ENCODE data around the gene PIGU. TPM values are rescaled to one million over a fixed set of nuclear protein-coding genes. Genes with fewer than 3 reads are reported as not detected.

Gene PIGU
- total RNA-seq, 1 experiment from 2014 or later: 32.8 TPM

DNA sequence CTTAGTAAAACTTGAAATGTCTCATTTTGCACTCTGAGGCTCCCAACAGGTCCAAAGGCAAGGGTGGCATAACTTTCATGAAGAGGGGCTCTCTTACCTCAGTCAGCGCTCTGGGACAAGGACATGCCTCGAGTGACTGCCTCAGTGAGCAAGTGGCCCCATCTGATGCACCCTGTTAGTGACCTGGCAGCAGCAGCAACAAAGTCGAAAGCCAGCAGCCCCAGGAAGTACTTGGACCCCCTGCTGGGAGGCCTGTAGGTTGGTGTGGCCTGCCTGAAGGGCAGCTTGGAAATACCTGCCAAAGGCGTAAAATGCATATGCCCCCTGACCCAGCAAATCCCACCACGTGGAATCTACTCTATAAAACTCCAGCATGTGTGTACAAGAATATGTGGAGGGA, 105.1 kb downstream of the PIGU start:
- no peaks in the 10 kb centered on the region for H3K27me3 ChIP-seq (ENCODE audit: insufficient read depth, low read length)
- no peaks in the 10 kb centered on the region for H3K27me3 Mint-ChIP-seq (ENCODE audit: low read depth)
- no peak overlapping the region for H2BK20ac ChIP-seq (ENCODE audit: low read depth, low read length, poor library complexity, severe bottlenecking)
- H3K9me3 Mint-ChIP-seq: no peaks in the 10 kb centered on the region
- no peak overlapping the region for H2BK120ac ChIP-seq (ENCODE audit: low read depth, low read length, poor library complexity, severe bottlenecking)
- no peak overlapping the region for H3K23ac ChIP-seq (ENCODE audit: insufficient read length, low read depth, low read length)
- no peak overlapping the region for H2BK5ac ChIP-seq (ENCODE audit: insufficient read length, low read length)
- peaks cover 15 to 24% of the 10 kb centered on the region in 2 experiments for H3K4me1 Mint-ChIP-seq
- H2AK5ac ChIP-seq (ENCODE audit: insufficient read length, low read length): no peak overlapping the region
- H4K5ac ChIP-seq (ENCODE audit: insufficient read length, low read depth, low read length): no peak overlapping the region
- TF ChIP-seq, protein P1, sequence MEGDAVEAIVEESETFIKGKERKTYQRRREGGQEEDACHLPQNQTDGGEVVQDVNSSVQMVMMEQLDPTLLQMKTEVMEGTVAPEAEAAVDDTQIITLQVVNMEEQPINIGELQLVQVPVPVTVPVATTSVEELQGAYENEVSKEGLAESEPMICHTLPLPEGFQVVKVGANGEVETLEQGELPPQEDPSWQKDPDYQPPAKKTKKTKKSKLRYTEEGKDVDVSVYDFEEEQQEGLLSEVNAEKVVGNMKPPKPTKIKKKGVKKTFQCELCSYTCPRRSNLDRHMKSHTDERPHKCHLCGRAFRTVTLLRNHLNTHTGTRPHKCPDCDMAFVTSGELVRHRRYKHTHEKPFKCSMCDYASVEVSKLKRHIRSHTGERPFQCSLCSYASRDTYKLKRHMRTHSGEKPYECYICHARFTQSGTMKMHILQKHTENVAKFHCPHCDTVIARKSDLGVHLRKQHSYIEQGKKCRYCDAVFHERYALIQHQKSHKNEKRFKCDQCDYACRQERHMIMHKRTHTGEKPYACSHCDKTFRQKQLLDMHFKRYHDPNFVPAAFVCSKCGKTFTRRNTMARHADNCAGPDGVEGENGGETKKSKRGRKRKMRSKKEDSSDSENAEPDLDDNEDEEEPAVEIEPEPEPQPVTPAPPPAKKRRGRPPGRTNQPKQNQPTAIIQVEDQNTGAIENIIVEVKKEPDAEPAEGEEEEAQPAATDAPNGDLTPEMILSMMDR (conservative IDR thresholded peaks at IDR 0.05): no peak
- no peak overlapping the region for H4K8ac ChIP-seq (replicated peaks; ENCODE audit: insufficient read length, low read depth, low read length)
- no peaks in the 10 kb centered on the region for H3K4me1 ChIP-seq (ENCODE audit: insufficient read depth, low read length)
- no peak overlapping the region for H3K9ac ChIP-seq (ENCODE audit: extremely low read depth, insufficient read length, low read length)
- H3K14ac ChIP-seq (ENCODE audit: insufficient read depth, low read length): no peak overlapping the region; the same call in 1 of the 2 replicates
- H3K4me3 Mint-ChIP-seq: no peak overlapping the region
- no peaks in the 10 kb centered on the region for H3K23me2 ChIP-seq (ENCODE audit: insufficient read length, low read depth, low read length, poor library complexity, severe bottlenecking)
- no peak overlapping the region for H3K4me2 ChIP-seq (ENCODE audit: insufficient read depth, insufficient read length, low read length)
- H3K27ac ChIP-seq (ENCODE audit: insufficient read length, low read depth, low read length): no peak overlapping the region
- peaks cover 7 to 22% (median 13%) of the 10 kb centered on the region in 3 experiments; a peak in 5 of 7 replicates for H3K36me3 Mint-ChIP-seq (ENCODE audit: insufficient read depth in 1 of 3, low read depth in 3 of 3)
- no CpG with 5 or more reads among the region's 5 CpGs for WGBS (ENCODE audit: extremely low coverage, insufficient read length, low lambda C conversion rate)
- no peaks in the 10 kb centered on the region for H3K79me1 ChIP-seq (ENCODE audit: insufficient read depth, low read depth, low read length, poor library complexity, severe bottlenecking)
- H2BK12ac ChIP-seq (ENCODE audit: insufficient read length, low read depth, low read length): no peak overlapping the region
- no peak overlapping the region for H2AFZ ChIP-seq (ENCODE audit: low read length)
- H2BK15ac ChIP-seq (ENCODE audit: low read depth, low read length): no peak overlapping the region
- H3K18ac ChIP-seq (ENCODE audit: insufficient read length, low read depth, low read length): no peak overlapping the region
- peak overlapping the region in 1 of 3 experiments; percentile 71; a peak in 3 of 7 replicates for H3K27ac Mint-ChIP-seq
- no peak overlapping the region for H4K91ac ChIP-seq (ENCODE audit: insufficient read length, low read depth, low read length)
- no peak overlapping the region for H3K4ac ChIP-seq (ENCODE audit: low read depth, low read length)
- no peaks in the 10 kb centered on the region for H3K9me3 ChIP-seq (ENCODE audit: control insufficient read depth, low read depth, low read length)
- no peak overlapping the region for H3T11ph ChIP-seq (ENCODE audit: low read length)
- H4K20me1 ChIP-seq (ENCODE audit: control insufficient read depth, insufficient read depth, insufficient read length): no peaks in the 10 kb centered on the region
- DNase-seq: no peak
- H3K56ac ChIP-seq (ENCODE audit: insufficient read length, low read depth, low read length): no peak overlapping the region
- no peaks in the 10 kb centered on the region for H3K79me2 ChIP-seq (ENCODE audit: insufficient read depth, low read length)
